DOHH2 (cell line): Measurements from ENCODE around the gene SYNE4.

ENCODE experiments used
- H3F3A ChIP-seq: fragments of 200-600 bp; sonication (generic), shearing (Covaris generic); 2 replicates; pipeline ENCODE4 v1.6.0; 2016; ENCODE audit warnings: antibody characterized with exemption, mild to moderate bottlenecking; ENCODE audit not compliant: control insufficient read depth, insufficient read depth
- H3K27ac ChIP-seq: fragments of 200-600 bp; sonication (generic); 2 replicates; pipeline ENCODE4 v1.5.1; 2014; ENCODE audit warnings: low read depth, mild to moderate bottlenecking, low read length, moderate library complexity
- H3K27me3 ChIP-seq: fragments of 200-600 bp; sonication (generic); 2 replicates; pipeline ENCODE4 v1.6.1; 2014; ENCODE audit warnings: mild to moderate bottlenecking, low read length, mixed read lengths; ENCODE audit not compliant: control insufficient read depth
- H3K36me3 ChIP-seq: fragments of 200-600 bp; sonication (generic); 2 replicates; pipeline ENCODE4 v1.6.1; 2014; ENCODE audit warnings: mild to moderate bottlenecking, low read length, moderate library complexity, mixed read lengths; ENCODE audit not compliant: control insufficient read depth
- H3K4me1 ChIP-seq: fragments of 200-600 bp; sonication (generic); 2 replicates; pipeline ENCODE4 v1.6.1; 2014; ENCODE audit warnings: mild to moderate bottlenecking, low read length, mixed read lengths; ENCODE audit not compliant: control insufficient read depth
- H3K4me2 ChIP-seq: fragments of 200-600 bp; sonication (generic); 2 replicates; pipeline ENCODE4 v1.6.0; 2014; ENCODE audit warnings: mild to moderate bottlenecking, low read length, moderate library complexity
- H3K4me3 ChIP-seq: fragments of 200-600 bp; sonication (generic); 2 replicates; pipeline ENCODE4 v1.5.1; 2014; ENCODE audit warnings: mild to moderate bottlenecking, low read length, mixed read lengths
- H3K79me2 ChIP-seq: fragments of 200-600 bp; sonication (generic); 2 replicates; pipeline ENCODE4 v1.6.1; 2014; ENCODE audit warnings: mild to moderate bottlenecking, low read length, mixed read lengths; ENCODE audit not compliant: control insufficient read depth
- H3K9me2 ChIP-seq: fragments of 200-600 bp; sonication (generic); replicated peaks from 2 replicates; pipeline ENCODE4 v1.6.1; 2014; ENCODE audit warnings: mild to moderate bottlenecking, low read length, mixed read lengths; ENCODE audit not compliant: control insufficient read depth
- H3K9me3 ChIP-seq: fragments of 200-600 bp; sonication (generic); 2 replicates; pipeline ENCODE4 v1.6.1; 2014; ENCODE audit warnings: antibody characterized with exemption, low read length, mixed read lengths; ENCODE audit not compliant: control insufficient read depth, insufficient read depth
- H4K20me1 ChIP-seq: fragments of 200-600 bp; sonication (generic); 2 replicates; pipeline ENCODE4 v1.6.0; 2014; ENCODE audit warnings: low read depth, mild to moderate bottlenecking, antibody characterized with exemption, low read length, moderate library complexity; ENCODE audit not compliant: control insufficient read depth, insufficient read depth
- CTCF ChIP-seq: fragments of 200-600 bp; sonication (generic); IDR thresholded peaks from one replicate; pipeline ENCODE4 v1.5.1; 2014; ENCODE audit warnings: antibody characterized with exemption, mild to moderate bottlenecking, low read depth, low read length; ENCODE audit not compliant: poor library complexity, severe bottlenecking
- EZH2phosphoT487 ChIP-seq: fragments of 200-600 bp; sonication (generic); IDR thresholded peaks from 2 replicates; pipeline ENCODE4 v1.6.1; 2017; ENCODE audit warnings: borderline replicate concordance, mild to moderate bottlenecking, antibody characterized with exemption, low read length, moderate library complexity, mixed read lengths

SYNE4 gene

GRCh38 chr19:36013280-36014011, 4.8 kb upstream of the SYNE4 start:
- Histone ChIP-seq H3K27me3 (no peaks in the 10 kb centered on the region), H3F3A (0 out of 2 replicates have a peak, but pooled peaks cover 5% of the 10 kb centered on the region), H3K4me2 (peak overlapping the region; percentile 84), H3K79me2 (peaks cover 28% of the 10 kb centered on the region), H4K20me1 (no peaks in the 10 kb centered on the region), H3K9me3 (no peaks in the 10 kb centered on the region), H3K9me2 (no peaks in the 10 kb centered on the region), H3K4me3 (peak overlapping the region; percentile 90), H3K27ac (no peak overlapping the region), H3K4me1 (peaks cover 21% of the 10 kb centered on the region), H3K36me3 (peaks cover 9% of the 10 kb centered on the region)
- TF ChIP-seq EZH2phosphoT487 = no peak
- TF ChIP-seq CTCF = no peak

GRCh38 chr19:36010402-36010801, 1.8 kb upstream of the SYNE4 start:
- H3F3A ChIP-seq = 0 out of 2 replicates have a peak, but pooled peaks cover 5% of the 10 kb centered on the region
- no peaks in the 10 kb centered on the region for H3K36me3 ChIP-seq
- TF ChIP-seq EZH2phosphoT487 (no peak), CTCF (no peak)
- H3K27ac ChIP-seq = no peak overlapping the region
- H3K9me2 ChIP-seq = no peaks in the 10 kb centered on the region
- peaks cover 16% of the 10 kb centered on the region for H3K4me1 ChIP-seq
- H3K27me3 ChIP-seq = no peaks in the 10 kb centered on the region
- H3K4me3 ChIP-seq = no peak overlapping the region
- H4K20me1 ChIP-seq = no peaks in the 10 kb centered on the region
- peaks cover 20% of the 10 kb centered on the region for H3K79me2 ChIP-seq
- no peaks in the 10 kb centered on the region for H3K9me3 ChIP-seq
- no peak overlapping the region for H3K4me2 ChIP-seq

- Histone ChIP-seq H3K4me2 (no peak overlapping the region), H3K79me2 (peaks cover 14% of the 10 kb centered on the region), H3K27ac (no peak overlapping the region), H3K36me3 (no peaks in the 10 kb centered on the region), H3K4me1 (peaks cover 10% of the 10 kb centered on the region), H3F3A (0 out of 2 replicates have a peak, but pooled peaks cover 5% of the 10 kb centered on the region), H3K9me3 (no peaks in the 10 kb centered on the region), H3K4me3 (no peak overlapping the region), H3K9me2 (no peaks in the 10 kb centered on the region), H3K27me3 (no peaks in the 10 kb centered on the region), H4K20me1 (no peaks in the 10 kb centered on the region)
- no peak for TF ChIP-seq CTCF
- TF ChIP-seq EZH2phosphoT487 = no peak
Measured at GRCh38 chr19:36009633-36010379, 1.2 kb upstream of the SYNE4 start.
